Measurements from ENCODE around the gene SOX11.

GRCh38 chr2:5719629-5720334, 27.6 kb downstream of the SOX11 start:
- TF ChIP-seq POLR2A (IDR thresholded peaks at IDR 0.05) (no peak), CTCF (IDR thresholded peaks at IDR 0.05) (no peak), POLR2AphosphoS5 (IDR thresholded peaks at IDR 0.05; ENCODE audit: insufficient read depth in 1 of 2, low read depth in 1 of 2) (no peak)

All from vagina (tissue), 2 donors.